Activated T-cell treated with anti-CD3 and anti-CD28 coated beads for 48 hours (primary cell): ENCODE measurements around the gene SLC13A3.

Experiments used
- DNase-seq: peaks from one replicate; pipeline ENCODE4 v3.0.0-alpha.2; 2020; ENCODE audit warnings: low read depth

The SLC13A3 gene, protein sequence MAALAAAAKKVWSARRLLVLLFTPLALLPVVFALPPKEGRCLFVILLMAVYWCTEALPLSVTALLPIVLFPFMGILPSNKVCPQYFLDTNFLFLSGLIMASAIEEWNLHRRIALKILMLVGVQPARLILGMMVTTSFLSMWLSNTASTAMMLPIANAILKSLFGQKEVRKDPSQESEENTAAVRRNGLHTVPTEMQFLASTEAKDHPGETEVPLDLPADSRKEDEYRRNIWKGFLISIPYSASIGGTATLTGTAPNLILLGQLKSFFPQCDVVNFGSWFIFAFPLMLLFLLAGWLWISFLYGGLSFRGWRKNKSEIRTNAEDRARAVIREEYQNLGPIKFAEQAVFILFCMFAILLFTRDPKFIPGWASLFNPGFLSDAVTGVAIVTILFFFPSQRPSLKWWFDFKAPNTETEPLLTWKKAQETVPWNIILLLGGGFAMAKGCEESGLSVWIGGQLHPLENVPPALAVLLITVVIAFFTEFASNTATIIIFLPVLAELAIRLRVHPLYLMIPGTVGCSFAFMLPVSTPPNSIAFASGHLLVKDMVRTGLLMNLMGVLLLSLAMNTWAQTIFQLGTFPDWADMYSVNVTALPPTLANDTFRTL

DNA sequence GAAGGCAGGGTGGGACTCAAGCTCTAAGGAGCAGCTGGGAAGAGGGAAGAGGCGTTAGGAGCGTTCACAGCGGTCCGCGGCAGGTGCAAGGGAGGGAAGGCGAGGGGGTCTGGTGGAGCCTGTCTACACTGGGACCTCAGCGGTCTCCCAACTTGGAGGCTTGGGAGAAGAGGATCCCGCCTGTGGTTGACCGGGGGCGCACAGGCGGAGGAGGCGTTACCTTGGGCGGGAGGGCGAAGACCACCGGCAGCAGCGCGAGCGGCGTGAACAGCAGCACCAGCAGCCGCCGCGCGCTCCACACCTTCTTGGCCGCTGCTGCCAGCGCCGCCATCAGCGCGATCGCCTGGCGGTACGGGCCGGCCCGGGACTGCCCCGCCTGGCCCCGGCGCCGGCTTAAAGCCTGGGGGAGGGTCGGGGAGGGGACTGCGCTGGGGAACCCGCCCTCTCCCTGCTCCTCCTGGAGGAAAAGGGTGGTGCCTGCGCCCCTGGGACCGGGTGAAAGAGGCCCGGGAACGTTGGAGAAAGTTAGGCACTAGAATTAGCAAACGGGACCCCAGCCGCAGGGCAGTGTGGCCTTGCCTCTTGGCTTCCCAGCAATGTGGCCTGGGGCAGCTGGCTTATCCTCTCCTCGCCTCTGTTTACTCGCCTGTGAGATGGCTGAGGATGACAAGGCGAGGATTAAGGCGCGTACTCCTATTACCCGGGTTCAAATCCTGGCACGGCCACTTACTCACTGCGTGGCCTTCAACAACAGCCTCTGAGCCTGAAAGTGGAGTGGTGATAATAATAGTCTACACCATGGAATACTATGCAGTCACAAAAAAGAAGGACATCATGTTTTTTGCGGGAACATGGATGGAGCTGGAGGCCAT, at the start of gene SLC13A3:
SLC13A3 (minus strand) TSS at position 369 of the 872 bp plus-strand sequence; CDS start at position 331, 38 bp downstream.
- DNase-seq = no peak

DNA sequence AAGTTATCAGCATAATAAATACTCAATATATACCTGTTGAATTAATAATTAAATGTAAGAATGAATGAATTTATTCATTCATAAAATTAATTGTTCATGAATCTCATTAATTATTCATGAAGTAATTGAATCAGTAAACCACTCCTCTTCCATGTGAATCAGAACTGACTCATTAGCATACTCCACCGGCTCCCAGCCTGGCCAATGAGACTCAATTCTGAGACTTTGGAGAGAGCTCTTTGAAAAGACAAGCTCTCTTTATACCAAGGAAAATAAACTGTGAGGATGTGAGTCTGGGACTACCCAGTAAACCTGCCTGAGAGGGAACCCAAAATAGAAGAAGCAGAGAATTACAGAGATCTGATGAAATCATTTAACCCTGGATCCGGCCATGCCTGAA, 49.8 kb upstream of the SLC13A3 start:
- DNase-seq = no peak

DNA sequence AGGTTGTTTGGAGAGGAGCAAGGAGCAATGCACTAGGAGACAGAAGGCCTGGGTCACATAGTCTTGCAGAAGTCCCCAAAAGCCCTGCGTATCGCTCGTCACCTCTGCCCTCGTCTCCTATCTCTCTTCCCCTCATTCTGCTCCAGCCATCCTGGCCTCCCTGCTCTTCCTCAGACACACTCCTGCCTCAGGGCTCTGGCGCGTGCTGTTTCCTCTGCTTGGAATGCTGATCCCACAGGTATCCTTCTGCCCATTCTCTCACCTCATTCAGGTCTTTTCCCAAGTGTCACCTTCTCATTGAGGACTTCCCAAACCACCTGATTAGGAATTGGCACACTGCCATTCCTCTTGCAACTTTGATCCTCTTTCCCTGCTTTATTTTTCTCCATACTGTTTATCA, 49.2 kb upstream of the SLC13A3 start:
- DNase-seq = no peak

DNA sequence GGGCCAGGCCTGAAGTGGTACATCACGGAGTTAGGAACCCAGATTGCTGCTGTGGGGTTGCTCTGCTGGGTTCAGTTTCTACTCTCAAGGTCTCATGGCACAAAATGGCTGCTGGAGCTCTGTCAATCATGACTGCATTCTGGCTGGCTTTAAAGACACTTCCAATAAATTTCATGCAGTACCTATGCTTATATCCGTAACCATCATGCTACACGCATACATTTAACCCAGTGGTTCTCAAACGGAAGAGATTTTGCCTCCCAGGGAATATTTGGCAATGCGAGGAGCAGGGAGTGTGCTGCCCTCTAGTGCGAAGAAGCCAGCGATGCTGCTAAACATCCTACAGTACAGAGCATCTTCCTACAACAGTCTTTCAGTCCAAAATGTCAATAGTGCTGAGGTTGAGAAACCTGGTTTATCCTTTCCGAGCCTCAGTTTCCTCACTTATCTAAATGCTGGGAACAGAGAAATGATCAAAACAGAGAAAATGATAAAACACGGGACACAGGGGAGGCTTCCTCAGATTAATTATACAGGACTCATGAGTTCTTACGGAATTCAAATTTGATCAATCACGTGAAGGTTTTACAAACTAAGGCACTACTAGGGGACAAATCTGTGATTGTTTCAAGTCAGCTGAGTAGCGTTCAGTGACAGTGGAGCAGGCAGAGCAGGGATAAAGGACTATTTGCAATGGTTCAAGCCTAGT, 48.5 kb upstream of the SLC13A3 start:
- DNase-seq = no peak

DNA sequence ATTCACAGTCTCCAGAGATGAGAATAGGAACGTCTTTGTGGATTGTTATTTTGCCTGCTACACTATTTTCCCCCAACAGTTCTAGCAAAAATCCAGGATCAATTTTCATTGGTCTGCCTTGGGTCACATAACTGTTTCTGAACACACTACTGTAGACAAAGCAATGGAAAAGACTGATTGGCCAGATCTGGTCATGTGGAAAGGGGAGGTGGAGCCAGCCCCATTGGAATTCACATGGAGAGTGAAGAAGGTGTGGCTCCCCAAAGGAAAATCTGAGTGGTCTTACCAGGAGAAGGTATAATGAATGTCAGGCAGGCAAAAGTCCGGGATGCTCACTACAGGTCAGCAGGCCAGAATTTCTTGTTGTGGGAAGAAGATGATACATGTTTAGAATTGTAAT, 47.5 kb upstream of the SLC13A3 start:
- no peak for DNase-seq

DNA sequence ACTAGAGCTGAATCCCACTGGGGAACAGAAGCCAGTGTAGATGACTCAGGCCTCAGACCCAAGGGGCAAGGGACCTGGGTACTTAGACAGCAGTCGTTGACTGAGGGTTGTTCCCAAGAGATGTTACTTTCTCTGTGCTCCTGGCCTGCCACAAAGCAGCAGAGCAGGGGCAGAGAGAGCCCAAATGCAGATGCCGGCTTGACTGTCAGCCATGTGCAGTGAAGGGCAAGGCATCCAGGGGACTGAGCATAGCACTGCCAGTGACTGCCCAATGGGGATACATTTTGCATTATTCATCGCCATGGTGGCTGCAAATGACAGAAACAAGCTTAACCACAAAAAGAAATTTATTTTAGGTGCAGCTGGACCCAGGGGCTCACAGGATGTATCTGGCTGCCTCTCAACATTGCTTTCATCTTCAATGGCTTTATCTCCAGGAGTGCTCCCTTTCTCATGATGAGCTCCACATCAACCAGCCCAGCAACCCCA, 45.6 kb upstream of the SLC13A3 start:
- no peak for DNase-seq

DNA sequence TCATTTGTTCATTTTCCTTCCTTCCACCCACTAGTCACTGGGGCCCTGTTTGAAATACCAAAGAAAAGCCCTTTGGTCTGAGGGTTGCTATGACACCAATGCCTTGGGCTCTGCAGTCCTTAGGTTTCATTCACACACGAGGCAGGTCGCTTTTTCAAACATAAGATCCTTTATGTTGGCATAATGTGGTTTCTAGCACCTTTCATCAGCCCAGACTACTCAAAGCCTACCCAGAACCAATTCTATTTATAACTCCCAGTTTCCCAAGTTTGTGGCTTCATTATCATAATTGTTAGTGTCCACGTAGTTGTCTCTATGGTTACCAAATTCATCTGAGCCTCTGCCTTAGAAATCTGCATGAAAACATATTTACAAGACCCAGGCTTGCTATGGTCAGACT, 44.6 kb upstream of the SLC13A3 start:
- DNase-seq = no peak

DNA sequence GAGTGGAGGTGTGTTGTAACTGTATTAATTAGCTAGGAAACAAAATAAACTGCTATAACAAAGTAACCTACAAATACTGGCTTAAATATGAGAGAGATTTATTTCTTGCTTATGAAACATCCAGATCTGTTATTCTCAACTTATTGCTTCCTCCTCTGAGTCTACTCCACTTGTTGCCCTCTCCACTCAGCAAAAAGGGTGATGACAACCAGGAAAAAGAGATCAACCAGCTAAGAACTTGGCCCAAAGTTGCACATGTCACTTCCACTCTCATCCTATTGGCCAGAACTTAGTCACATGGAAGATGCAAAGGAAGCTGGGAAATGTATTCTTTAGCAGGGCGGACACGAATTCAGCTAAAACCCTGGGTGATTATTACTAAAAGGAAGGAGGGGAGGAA, 43.2 kb upstream of the SLC13A3 start:
- no peak for DNase-seq

DNA sequence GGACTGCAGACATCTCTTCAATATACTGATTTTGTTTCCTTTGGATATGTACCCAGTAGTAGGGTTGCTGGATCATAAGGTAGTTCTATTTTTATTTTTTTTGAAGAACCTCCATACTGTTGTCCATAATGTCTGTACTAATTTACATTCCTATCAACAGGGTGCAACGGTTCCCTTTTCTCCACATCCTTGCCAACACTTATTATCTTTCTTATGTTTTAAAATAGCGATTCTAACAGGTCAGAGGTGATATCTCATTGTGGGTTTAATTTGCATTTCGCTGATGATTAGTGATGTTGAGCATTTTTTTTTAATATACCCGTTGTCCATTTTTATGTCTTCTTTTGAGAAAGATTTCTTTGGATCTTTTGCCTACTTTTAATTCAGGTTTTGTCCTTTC, 39.9 kb upstream of the SLC13A3 start:
- DNase-seq = no peak

DNA sequence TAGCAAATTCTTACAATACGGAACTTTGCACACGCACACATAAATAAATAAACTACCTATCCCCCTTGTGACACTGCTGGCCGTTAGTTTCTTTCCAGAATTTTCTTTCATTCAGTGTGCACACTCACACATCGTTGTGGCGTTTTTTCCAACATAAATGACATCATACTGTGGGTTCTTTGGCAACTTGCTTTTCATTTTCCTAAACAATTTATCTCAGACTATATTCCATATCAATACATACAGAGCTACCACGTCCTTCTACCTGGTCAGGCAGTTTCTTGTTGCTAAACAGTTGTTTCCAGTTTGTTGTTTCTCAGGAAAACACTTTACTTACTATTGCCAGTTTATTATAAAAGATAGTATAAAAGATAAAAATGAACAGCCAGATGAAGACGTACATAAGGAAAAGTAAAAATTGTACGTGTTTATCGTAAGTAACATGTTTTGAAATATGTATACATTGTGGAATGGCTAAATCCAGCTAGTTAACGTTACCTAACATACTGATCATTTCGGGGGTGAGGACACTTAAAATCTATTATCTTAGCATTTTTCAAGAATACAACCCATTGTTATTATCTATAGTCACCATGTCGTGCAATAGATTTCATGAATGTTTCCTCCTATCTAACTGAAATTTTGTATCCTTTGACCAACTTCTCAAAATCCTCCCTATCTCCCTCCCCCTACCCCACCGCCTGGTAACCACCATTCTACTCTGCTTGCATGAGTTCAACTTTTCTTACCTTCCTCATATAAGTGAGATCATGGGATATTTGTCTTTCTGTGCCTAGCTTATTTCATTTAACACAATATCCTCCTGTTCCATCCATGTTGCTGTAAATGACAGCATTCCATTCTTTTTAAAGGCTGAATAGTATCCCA, 39.2 kb upstream of the SLC13A3 start:
- DNase-seq = no peak

DNA sequence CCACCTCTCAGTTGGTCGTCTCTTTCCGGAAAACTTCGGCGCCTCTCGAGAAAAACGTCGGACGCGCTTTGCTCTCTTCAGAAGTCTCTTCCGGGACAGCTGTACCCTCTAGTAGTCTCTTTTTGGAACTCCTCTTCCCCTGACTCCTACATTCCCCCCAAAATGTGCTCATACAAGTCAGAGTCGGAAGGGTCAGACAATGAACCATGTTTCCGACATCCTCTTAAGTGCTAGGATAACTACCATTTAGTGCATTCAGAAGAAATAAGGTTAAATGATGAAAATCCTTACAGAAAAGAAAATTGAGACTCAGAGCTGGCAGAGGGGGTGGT, 38.5 kb upstream of the SLC13A3 start:
- no peak for DNase-seq

DNA sequence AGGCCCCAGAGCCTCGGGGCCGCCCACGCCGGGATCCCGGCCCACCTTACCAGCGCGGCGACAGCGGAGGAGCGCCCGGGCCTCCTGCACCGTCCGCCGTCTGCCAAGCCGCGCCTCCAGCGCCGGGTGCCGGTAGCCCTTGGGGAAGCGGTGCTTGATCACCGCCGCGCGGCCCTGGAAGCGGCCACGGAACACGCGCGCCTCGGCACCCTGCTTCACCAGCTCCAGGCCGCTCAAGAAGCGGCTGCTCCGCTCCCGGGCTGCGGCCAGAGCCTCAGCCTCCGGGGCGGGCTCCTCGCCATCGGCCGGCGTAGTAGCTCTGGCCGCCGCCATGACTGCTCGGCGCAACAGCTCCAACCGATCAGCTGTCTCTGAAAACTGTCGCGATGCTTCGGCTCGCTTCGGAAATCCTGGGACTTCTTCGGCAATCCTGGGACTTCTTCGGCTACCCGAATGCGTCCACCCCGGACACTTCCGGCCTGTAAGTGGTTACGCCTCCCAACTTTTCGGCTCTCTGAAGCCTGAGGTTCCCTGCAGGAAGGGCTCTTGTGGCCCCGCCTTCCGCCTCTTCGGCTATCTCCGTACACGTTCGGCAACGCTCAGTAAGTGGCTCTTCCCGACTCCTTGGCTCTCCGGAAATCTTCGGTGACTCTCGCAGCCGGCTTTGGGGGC, 38.0 kb upstream of the SLC13A3 start, which contains the start of gene TP53RK:
TP53RK (minus strand) TSS at position 363 of the 672 bp plus-strand sequence; CDS start at position 333, 30 bp downstream.
- peak; percentile 93 for DNase-seq

DNA sequence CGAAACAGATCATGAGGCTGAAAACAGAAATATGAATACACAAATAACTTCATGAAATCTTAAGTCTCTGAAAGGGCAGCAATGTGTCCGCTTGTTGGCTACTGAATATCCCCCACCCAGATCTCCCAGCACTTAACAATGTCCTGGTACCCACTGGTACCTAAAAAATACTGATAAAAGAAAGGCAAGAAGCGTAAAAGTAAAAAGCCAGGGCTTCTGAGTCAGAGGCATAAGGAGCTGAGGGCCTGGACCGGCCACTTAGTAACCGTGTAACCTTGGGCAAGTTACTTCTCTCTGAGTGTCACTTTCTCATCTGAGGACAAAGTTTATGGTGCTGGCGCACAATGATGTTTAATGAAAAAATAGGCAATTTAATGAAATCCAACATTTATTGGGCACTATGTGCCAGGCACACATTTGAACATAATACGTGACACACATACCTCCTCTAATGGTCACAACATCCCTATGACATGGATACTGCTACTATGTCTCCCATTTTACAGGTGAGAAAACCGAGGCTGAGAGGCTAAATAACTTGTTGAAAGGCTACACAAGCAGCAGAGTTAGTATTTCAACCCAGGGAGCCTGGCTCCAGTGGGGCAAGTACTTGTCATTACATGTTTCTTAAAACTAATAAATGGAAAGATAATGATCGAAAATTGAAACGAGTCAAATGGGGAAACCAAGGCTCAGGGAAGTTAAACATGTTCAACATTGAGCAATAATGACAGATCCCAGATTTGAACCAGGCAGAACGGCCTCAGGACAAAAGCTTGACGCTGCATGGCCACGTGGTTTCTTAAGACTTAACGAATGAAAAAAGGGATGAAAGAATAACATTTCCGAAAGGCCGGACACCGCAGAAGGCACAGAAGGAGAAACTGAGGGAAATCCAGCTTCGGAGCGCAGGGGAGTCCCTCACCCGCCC, 37.2 kb upstream of the SLC13A3 start:
- no peak for DNase-seq

DNA sequence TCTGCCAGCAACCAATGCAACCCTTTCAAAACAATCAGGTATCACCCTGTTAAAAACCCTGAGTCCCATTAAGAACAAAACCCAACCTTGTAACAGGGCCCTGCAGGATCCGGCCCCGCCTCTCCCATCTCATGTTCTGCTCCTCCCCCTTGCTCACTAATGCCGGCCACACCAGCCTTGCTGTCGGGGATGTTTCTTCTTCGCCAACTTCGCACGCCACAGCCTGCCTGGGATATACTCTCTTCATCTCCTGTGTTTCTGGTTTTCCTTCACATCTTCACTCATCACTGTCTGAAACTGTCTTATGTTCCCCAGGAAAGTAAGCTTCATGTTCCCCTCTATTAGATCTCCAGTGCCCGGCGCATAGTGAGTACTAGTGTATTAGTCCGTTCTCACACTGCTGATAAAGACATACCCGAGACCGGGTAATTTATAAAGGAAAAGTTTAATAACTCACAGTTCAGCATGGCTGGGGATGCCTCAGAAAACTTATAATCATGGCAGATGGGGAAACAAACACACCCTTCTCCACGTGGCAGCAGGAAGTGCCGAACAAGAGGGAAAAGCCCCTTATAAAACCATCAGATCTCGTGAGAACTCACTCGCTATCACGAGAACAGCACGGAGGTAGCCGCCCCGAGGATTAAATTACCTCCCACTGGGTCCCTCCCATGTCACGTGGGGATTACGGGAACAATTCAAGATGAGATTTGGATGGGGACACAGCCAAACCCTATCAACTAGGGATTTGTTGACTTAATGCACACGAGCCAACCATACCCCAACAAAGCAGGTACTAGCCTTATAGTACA, 32.9 kb upstream of the SLC13A3 start:
- no peak for DNase-seq

DNA sequence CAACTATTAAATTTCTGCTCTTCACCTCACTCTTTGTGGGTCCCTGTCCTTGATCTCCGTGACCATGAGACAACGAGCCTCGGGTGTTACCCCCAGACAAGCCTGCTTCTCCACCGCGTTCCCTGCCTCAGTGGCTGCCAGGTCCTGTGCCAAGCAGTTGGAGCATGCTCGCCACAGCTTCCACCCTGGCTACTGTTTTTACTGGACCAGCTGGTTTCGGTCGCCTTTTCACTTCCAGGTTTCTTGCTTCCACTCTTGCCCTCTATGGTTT, 32.3 kb upstream of the SLC13A3 start:
- DNase-seq = no peak

DNA sequence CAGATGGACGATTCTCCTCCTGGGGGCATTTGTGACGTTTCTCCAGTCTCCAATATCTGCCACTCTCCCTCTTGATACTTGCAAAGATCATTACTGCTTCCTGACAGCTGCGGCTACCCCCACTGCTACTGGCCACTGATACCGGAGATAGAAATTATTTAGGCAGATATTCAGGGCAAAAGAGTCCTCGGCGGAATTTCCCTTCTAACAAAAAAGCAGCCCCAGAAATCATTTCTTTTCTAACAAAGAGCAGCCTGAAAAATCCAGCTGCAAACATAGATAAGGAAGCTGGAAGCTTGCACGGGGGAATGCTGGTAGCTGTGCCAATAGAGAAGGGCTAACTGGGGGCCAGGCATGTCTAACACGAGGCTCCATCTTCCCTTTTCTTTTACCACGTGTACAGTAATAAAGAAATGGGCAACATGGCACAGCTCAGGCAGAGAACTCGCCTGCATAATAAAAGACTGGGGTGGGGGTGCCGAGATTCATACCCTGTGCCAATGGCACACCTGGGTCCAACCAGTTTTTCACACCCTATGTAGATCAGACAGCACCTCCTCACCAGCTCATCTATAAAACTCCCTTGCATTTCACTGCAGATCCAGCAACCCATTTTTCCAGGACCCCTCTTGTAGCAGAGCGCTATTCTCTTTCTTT, 31.9 kb upstream of the SLC13A3 start:
- no peak for DNase-seq

DNA sequence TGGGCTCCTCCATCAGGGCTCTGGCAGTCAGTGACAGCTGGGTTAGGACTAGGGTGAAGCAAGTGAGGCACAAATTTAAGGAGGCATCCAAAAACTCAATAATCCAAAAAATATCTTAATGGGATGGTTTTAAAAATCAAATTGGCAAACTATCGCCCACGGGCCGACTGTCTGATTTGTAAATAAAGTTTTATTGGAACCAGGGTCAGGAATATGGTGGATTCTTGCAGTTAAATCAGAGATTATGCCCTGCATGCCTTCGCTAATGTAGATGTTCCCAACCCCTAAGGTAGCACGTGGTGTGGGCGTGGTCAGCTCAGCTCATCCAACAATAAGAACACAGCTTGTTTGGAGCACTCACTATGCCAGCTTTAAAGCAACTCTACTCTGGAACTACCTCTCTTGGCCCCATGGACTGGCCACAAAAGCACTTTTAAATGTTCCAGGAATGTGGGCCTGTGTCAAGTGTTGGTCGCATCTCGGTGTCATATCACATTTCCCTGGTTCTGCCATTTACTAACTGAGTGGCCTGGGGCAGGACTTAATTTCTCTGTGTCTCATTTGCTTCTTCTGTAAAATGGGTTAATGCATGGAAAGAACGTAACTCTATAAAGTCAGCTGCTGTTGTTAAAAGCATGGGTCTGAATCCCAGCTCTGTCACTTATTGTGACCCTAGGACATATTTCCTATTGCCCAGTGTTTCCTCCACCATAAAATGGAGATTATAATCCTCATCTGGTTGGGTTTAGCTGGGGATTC, 31.0 kb upstream of the SLC13A3 start:
- DNase-seq = no peak
